CD4-positive, alpha-beta T cell treated with Interleukin-17A for 4 hours (primary cell): Measurements from ENCODE around the gene RTF1.
"Not testable (repeated sequence)": the region's sequence is repeated elsewhere in the genome, so short reads cannot be mapped to it uniquely, and the experiment has no call there.

Experiments
- DNase-seq: peaks from one replicate; pipeline ENCODE4 v3.0.0-alpha.2; 2020; ENCODE audit warnings: mixed read lengths

RTF1 gene

DNA sequence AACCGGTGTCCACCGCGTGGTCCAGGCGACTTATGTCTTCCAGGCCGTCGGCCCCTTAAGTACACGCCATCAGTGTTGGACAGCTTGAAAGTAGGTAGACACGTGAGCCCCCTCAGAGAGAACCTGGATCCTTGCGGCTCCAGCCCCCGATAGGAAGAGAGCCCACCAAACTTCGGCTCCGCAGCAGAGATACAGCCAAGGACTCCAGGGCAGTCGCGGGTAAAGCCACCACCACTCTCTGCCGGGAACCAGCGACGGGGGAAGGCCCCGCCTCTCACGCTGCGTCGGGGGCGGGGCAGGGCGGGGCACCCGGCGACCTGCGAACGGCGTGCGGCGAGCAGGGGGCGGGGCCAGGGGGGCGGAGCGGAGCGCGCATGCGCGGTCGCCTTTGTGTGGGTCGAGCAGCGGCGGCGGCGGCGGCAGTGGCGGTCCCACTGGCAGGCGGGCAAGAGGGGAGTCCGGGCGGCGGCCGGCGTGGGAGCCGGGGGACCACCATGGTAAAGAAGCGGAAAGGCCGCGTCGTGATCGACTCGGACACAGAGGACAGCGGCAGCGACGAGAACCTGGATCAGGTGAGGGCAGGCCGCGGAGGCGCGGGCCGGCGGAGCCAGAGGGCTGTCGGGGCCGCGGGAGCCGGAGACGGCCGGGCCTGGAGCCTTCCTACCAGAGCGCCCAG, at the start of gene RTF1:
Gene RTF1, plus strand, starts transcription at position 354 of the 676 bp plus-strand sequence. Its CDS starts 21 bp downstream, at position 375.
- peak; percentile 98 for DNase-seq

DNA sequence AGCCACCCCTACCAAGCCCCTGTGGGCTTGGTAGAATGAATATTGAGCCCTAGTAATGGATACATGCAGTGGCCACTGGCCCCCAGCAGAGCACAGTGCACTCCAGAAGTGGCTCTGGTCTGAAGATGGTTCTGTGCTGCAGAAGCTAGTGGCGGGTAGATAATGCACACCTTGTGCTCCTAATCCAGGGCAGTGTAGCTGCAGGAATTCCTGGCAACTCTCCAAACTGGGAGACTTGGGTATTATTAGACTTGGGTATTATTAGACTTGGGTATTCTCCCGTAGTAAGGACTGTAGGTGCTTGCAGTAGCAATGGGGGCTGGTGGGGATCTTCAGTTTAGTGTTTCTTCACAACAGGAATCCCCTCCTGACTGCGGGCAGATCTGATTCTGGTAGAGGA, 49.5 kb upstream of the RTF1 start:
- no peak for DNase-seq

DNA sequence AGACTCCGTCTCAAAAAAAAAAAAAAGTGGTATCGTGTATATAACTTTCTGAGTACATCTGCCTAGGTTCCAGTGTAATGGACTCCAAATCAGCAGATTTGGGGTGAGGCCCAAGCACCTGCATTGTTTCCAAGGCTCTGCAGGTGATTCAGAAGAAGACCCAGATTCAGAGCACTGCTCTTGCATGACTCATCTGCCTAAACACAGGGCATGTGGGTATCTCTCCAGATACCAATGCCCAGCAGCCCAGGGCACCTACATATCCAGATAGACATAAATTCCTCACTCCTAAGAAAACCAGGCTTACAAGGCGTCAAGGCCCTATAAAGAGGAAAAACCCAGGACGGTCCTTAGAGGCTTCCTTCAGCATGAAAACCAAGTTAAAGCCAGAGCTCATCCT, 38.9 kb upstream of the RTF1 start:
- DNase-seq: no peak

DNA sequence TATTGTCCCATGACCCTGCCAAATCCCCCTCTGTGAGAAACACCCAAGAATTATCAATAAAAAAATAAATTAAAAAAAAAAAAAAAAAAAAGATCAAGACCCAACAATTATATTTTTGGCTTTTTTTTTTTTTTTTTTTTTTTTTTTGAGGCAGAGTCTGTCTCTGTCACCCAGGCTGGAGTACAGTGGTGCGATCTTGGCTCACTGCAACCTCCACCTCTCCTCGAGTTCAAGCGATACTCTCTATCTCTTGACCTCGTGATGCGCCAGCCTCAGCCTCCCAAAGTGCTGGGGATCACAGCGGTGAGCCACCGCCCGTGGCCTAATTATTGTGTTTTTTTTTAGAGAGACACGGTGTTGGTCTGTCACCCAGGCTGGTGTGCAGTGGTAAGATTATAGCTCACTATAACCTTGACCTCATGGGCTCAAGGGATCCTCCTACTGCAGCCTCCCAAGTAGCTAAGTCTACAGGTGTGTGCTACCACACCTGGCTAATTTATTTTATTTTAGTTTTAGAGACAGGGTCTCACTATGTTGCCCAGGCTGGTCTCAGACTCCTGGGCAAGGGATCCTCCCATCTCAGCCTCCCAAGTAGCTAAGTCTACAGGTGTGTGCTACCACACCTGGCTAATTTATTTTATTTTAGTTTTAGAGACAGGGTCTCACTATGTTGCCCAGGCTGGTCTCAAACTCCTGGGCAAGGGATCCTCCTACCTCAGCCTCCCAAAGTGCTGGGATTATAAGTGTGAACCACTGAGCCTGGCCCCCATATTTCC, 32.7 kb upstream of the RTF1 start:
- DNase-seq: not testable (repeated sequence)

DNA sequence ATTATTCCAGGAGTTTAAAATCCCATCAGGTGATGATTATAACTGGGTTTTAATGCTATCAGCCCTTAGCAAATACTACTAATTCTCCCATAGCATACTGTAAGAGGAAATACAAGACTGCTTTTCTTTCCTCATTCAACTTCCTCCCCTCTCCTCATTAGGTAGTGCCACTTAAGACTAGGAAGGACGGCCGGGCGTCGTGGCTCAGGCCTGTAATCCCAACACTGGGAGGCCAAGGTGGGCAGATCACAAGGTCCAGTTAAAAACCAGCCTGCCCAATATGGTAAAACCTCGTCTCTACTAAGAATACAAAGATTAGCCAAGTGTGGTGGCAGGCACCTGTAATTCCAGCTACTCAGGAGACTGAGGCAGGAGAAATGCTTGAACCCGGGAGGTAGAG, 29.2 kb upstream of the RTF1 start:
- no peak for DNase-seq

DNA sequence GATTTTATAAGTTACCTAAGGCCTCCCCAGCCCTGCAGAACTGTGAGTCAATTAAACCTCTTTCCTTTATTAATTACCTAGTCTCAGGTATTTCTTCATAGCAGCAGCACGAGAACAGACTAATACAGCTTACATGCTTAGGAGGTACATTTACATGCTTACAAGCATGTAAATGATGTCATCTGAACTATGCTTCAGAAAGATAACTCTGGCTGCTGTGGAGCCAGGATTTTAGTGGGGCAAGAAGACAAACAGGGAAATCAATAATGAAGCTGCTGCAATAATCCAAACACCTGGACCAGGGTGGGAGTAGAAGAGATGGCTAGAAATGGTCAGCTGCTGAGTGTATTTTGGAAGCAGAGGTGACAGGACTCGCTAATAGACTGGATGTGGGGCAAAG, 24.2 kb upstream of the RTF1 start:
- no peak for DNase-seq

DNA sequence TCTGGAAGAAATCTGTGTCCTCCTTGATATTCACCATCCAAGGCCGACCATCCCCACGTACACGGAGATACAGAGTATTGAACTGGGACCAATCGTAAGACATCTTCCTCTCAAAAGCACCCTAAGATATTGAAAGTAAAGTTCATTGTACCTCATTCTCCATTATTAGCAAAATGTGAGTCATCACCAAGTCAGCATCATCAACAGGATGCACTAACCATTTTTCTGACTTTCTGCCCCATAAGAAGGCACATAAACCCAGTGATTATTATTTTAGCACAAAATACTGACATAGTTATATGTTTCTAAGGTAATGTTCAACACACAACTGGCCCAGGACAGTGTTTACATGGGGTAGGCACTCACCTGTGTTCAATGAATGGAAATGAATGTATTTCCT, 22.0 kb upstream of the RTF1 start:
- DNase-seq: no peak

DNA sequence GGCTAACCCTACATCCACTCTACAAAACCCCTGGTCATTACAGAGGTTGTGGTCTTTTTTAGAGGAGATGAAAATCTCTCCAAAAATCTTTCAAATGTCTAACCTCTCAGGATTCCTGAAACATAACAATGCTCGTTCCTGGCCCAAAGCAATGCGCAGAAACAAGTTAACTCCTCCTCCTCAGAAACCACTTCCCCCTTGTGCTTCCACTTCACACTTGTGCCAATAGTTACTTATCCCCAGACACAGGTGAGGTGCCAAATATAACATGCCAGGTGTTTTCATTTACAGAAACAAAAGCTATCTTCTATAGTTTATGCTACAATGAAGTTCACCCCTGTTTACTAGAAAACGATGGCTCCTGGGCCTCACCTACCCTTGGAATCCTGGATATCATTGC, 20.8 kb upstream of the RTF1 start:
- DNase-seq: no peak

DNA sequence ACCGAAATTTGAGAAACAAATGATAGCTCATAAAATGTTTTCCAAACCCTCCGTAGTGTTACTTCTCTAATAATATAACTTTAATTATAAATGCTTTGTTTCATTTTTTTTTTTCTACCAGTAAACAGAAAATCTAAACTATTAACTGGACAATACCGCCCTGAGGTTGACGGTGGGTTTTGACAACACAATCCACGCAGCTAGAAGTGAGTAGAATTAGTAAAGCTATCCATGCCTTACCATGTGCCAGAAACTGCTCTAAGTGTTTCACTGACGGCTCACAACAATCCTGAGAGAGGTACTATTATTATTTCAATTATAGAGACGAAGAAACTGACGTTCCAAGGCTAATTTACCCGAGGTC, 15.0 kb upstream of the RTF1 start:
- peak; percentile 9 for DNase-seq

DNA sequence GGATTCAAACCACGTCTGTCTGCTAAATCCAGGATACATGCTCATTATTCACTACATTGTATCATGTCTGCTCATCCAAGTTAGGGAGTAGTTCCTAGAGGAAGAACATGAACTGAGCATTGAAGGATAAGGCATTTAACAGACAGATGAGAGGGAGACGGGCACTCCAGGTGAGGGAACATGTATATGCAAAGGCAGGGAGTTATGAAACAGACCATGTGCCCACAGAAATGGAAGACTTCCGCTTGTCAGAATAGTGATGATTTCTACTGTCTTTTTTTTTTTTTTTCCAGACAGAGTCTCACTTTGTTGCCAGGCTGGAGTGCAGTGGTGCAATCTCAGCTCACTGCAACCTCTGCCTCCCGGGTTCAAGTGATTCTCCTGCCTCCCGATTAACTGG, 9.6 kb upstream of the RTF1 start:
- no peak for DNase-seq

DNA sequence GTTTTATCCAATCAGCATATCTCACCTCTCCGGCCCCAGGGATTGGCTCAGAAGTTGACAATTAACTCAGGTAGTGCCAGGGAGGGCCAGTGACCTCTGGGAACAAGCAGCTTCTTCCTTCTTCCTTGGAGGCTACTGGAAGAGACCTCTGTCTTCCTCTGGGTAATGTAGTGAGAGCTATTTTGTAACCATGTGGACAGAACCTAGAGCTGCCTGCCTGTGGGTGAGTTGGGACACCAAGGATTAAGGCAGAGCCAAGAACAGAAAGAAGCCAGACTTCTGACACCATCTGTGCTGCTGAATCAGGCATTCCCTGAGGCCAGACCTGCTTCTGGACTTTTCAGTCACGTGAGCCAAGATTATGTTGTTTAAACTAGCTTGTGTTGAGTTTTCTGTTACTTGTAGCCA, 8.7 kb upstream of the RTF1 start:
- no peak for DNase-seq

DNA sequence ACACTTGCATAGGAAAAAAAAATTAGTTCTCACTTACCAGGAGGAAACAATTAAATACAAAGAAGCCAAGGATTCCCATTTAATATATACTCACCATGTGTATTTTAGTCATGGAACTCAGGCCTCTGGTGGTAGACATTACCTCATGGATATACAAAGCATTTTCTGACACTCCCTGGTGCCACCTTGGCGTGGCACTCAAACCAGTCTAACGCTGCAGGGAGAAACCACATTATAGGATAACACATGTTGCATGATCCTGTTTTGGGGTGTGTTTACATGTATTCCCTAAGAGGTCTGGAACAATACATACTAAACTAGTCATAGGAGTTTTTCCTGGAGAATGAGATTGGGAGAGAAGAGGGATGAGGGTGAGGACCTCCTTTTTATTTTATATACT, 5.9 kb upstream of the RTF1 start:
- DNase-seq: no peak

DNA sequence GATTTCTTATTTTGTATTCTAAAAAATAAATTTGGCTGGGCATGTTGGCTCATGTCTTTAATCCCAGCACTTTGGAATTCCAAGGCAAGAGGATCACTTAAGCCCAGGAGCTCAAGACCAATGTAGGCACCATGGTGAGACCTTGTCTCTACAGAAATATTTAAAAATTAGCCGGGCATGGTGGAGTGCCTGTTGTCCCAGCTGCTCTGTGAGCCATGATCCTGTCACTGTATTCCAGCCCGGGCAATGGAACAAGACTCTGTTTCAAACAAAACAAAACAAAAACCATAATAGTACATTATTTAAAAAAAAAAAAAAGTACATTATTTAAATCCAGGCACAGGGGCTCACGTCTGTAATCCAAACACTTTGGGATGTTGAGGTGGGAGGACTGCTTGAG, 5.5 kb upstream of the RTF1 start:
- no peak for DNase-seq

DNA sequence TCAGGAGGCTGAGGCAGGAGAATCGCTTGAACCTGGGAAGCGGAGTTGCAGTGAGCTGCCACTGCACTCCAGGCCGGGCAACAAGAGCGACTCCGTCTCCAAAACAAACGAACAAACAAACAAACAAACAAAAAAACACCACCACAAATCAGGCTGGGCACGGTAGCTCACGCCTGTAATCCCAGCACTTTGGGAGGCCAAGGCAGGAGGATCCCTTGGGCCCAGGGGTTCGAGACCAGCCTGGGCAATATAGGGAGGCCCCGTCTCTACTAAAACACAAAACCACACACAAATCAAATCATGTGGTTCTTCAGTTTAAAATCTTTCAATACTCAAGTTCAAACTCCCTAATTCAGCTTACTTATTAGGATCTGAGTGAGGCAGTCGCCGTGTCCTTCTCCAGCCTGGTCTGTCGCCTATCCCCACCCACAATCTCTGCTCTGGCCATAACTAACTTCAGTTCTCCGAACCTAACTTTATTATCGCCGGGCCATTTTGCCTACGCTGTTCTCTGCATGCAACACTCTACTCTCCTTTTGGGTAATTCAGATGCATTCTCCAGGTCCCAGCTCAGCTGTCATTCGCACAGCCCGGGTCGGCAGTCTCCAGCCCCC, 660 bp upstream of the RTF1 start:
- no peak for DNase-seq

DNA sequence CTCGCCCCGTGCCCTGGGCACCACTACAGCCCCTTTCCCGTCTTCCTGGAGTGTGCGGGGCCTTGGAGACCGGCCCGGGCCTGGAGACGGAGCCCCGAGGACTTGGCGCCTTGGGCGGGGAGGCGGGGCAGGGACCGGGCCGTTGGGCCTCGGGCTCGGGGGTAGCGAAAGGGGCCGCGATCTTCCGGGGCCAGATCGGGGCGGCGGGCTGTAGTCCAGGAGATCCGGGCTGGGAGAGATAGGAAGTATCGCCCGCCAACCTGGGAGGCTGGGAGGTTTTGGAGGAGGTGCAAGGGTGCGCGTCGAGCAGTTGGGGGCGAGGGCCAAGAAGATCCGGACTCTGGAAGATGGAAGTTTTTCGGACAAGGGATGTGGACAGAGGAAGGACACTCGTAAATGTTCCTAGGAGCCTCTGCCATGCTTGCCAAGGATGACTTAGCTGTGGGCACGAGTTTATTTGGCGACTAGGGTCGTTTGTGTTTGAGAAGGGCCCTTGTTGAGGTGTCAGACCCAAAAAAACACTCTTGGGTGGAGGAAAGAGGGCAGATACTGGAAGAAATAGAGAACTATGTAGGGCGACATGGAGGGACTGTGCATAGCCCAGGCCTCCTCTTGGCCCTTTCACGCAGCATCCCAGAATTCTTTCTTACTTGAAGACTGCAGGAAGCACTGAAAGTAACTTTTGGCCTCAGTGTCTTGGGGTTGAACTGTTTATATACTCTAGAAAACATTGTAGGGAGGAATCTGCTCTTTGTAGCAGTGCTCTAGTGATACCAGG, 712 bp downstream of the RTF1 start:
- DNase-seq: no peak

DNA sequence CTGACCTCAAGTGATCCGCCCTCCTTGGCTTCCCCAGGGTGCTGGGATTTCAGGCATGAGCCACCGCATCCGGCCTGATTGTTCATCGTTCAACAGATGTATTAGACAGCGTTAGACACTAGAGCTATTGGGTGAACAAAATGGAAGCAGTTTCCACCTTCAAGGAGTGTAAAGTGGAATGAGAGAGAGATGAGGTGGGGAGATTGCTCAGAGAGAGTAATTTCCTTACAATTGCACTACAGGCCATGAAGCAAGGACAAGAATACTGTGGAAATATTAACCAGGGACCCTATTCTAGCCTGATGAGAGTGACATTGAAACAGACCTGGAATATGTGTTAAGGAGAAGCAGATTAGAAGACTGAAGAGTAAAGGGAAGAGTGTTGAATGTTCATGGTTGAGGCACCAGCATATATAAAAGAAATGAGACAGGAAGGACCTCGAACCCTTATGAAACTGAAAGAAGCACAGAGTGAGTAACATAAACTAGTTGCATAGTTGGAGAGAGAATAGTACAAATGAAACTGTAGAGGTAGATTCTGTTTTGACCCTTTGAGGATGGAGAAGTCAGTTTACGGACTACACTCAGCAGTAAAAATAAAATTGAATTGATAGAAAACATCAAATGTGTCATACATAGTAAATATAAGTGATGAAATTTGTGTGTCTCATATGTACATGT, 7.2 kb downstream of the RTF1 start:
- DNase-seq: no peak

DNA sequence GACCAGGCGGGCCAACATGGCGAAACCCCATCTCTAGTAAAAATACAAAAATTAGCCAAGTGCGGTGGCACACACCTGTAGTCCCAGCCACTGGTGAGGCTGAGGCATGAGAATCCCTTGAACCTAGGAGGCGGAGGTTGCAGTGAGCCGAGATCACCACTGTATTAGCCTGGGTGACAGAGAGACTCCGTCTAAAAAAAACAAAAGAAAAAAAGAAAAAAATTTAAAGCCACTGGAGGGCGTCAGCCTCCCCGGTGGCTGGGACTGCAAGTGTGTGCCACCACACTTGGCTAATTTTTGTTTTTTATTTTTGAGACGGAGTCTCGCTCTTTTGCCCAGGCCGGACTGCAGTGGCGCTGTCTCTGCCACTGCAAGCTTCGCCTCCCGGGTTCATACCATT, 7.9 kb downstream of the RTF1 start:
- no peak for DNase-seq

DNA sequence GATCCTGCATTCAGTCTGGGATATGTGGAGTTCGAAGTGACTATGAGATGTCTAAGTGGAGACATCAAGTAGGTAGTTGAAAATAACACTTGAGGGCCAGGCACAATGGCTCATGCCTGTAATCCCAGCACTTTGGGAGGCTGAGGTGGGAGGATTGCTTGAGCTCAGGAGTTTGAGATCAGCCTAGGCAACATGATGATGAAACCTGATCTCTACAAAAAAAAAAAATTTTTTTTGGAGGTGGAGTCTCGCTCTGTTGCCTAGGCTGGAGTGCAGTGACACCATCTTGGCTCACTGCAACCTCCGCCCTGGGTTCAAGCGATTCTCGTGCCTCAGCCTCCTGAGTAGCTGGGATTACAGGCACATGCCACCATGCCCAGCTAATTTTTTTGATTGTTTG, 9.0 kb downstream of the RTF1 start:
- DNase-seq: not testable (repeated sequence)

DNA sequence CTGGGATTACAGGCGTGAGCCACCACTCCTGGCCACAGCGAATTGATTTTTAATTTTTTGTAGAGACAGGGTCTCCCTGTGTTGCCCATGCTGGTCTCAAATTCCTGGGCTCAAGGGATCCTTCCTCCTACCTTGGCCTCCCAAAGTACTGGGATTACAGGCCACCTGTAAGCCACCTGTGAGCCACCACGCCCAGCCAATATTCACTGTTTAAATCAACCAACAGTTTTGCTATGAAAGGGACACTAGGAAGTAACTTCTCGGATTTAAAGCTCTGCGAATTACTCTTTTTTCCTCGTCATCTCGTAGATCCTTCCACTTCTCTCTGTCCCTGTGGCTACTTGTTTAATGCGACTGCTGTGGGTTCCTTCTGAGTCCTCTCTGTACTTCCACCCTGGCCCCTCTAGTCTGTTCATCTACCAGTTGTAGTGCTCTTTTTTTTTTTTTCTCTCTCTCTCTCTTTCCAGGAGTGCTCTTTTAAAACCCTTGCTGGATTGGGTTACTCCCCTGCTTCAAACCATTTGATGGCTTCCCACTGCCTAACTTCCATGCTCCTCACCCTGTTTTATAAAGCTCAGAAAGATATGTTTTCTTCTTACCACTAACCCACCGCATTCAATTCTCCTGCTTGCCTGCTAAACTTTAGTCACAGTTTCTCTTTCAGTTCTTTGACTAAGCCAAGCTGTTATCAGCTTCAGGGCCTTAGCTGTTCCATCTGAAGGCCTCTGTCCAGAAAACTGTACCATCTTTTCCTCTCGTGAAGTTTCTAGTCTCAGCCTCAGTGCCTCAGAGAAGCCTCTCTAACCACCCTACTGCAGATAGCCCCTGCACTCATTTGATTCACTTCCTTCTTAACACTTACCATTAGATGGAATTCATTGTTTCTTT, 12.4 kb downstream of the RTF1 start:
- no peak for DNase-seq

DNA sequence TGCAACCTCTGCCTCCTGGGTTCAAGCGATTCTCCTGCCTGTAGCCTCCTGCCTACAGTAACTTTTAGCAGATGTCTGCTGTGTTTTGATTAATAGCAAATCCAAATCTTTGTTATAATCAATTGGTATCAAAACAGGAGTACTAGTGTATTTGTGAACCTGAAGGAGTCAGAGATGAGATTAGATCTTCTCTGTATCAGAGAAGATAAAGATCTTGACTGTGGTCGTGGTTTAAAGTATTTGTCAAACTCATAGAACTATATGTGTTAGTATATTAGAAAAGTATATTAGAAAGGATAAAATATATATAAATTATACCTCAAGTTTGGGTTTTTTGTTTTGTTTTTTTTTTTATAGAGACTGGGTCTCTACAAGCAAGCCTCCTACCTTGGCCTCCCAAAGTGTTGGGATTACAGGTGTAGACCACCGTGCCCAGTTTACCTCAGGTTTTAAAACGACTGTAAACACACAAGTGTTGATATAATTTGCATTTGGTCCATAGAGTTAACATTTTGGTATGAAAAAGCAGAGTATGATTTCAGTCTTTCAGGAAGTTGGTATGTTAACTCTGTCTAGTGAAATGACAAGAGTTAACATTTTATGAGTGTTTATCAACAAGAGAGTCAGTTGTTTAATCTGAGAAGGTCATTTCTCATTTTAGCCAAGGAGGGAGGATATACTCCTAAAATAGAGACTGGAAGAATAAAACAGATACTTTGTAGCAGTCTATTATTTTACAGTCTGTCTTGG, 18.3 kb downstream of the RTF1 start:
- no peak for DNase-seq

DNA sequence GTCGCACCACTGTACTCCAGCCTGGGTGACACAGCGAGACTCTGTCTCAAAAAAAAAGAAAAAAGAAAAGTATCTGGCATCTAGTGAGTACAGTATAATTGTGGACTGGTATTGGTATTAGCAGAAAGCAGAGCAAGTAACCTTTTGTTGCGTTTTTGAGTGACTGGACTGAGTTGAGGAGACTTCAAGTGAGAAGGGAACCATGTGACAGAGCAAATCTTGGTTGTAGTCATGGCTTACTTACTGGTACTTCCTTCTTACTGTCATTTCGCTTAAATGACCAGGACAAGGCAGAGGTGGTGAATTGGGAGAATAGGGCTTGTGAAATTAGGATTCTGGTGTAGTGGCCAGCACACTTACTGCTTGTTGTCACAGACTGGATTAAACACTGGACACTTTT, 20.6 kb downstream of the RTF1 start:
- no peak for DNase-seq
